ENCODE measurements around the gene DDR1.

- TF ChIP-seq CTCF (IDR thresholded peaks at IDR 0.05; ENCODE audit: insufficient read depth, low read length, poor library complexity, severe bottlenecking) (no peak), EZH2phosphoT487 (conservative IDR thresholded peaks at IDR 0.05; ENCODE audit: low read length) (no peak)
Observed at GRCh38 chr6:30900863-30901417, 16.6 kb downstream of the DDR1 start.
